Mesenchymal stem cell (in vitro differentiated cells and primary cell): ENCODE data around the gene HOXD4.

Source experiments
- DNase-seq: peaks from one replicate; pipeline ENCODE4 v3.0.0-alpha.2; 2013
- H2AFZ ChIP-seq: one replicate; pipeline ENCODE4 v1.6.1; 2013; ENCODE audit warnings: low read depth, mild to moderate bottlenecking, control low read depth, inconsistent platforms, low read length, moderate library complexity
- H2AK5ac ChIP-seq: 2 replicates; pipeline ENCODE4 v1.6.1; 2013; ENCODE audit warnings: low read length, moderate library complexity, mild to moderate bottlenecking, inconsistent platforms; ENCODE audit not compliant: severe bottlenecking
- H2BK120ac ChIP-seq: one replicate; pipeline ENCODE4 v1.6.1; 2013; ENCODE audit warnings: low read depth, mild to moderate bottlenecking, inconsistent platforms, low read length, moderate library complexity
- H2BK12ac ChIP-seq, 2 experiments: one replicate each; pipeline ENCODE4 v1.6.1; 2013; ENCODE audit warnings: inconsistent platforms in 2 of 2, low read length in 2 of 2, mild to moderate bottlenecking in 2 of 2, moderate library complexity in 2 of 2, control low read depth in 1 of 2
- H2BK15ac ChIP-seq: one replicate; pipeline ENCODE4 v1.6.1; 2013; ENCODE audit warnings: mild to moderate bottlenecking, low read depth, inconsistent platforms; ENCODE audit not compliant: poor library complexity, severe bottlenecking
- H2BK5ac ChIP-seq: 2 replicates; pipeline ENCODE4 v1.6.1; 2013; ENCODE audit warnings: low read depth, mild to moderate bottlenecking, low read length, control low read depth, inconsistent platforms; ENCODE audit not compliant: poor library complexity, severe bottlenecking
- H3K14ac ChIP-seq, 2 experiments: one replicate each; pipeline ENCODE4 v1.6.1; 2013; ENCODE audit warnings: inconsistent platforms in 2 of 2, low read length in 2 of 2, control low read depth in 1 of 2, mild to moderate bottlenecking in 1 of 2, moderate library complexity in 1 of 2
- H3K18ac ChIP-seq, 2 experiments: one replicate each; pipeline ENCODE4 v1.6.1; 2013; ENCODE audit warnings: inconsistent platforms in 2 of 2, low read length in 2 of 2, control low read depth in 1 of 2, low read depth in 1 of 2, mild to moderate bottlenecking in 1 of 2
- H3K23ac ChIP-seq, 2 experiments: one replicate each; pipeline ENCODE4 v1.6.1; 2013; ENCODE audit warnings: inconsistent platforms in 2 of 2, low read length in 2 of 2, mild to moderate bottlenecking in 2 of 2, moderate library complexity in 2 of 2, control low read depth in 1 of 2
- H3K27ac ChIP-seq: 2 replicates; pipeline ENCODE4 v1.5.1; 2013; ENCODE audit warnings: mild to moderate bottlenecking, moderate library complexity, low read length, control low read depth, inconsistent platforms; ENCODE audit not compliant: poor library complexity, severe bottlenecking
- H3K27me3 ChIP-seq, 2 experiments: 2 replicates each; pipeline versions ENCODE4 v1.6.1 to v1.7.0; 2013; ENCODE audit warnings: low read length in 2 of 2, mild to moderate bottlenecking in 2 of 2, moderate library complexity in 2 of 2, control low read depth in 1 of 2, inconsistent platforms in 1 of 2; ENCODE audit not compliant: control insufficient read depth in 1 of 2, insufficient read depth in 1 of 2
- H3K36me3 ChIP-seq, 2 experiments: 2 replicates each; pipeline versions ENCODE4 v1.6.1 to v1.7.0; 2013; ENCODE audit warnings: low read length in 2 of 2, control low read depth in 1 of 2, inconsistent platforms in 1 of 2, low read depth in 1 of 2, mild to moderate bottlenecking in 1 of 2; ENCODE audit not compliant: insufficient read depth in 2 of 2, control insufficient read depth in 1 of 2
- H3K4ac ChIP-seq, 2 experiments: one replicate each; pipeline ENCODE4 v1.6.1; 2013; ENCODE audit warnings: inconsistent platforms in 2 of 2, low read length in 2 of 2, mild to moderate bottlenecking in 2 of 2, moderate library complexity in 2 of 2, control low read depth in 1 of 2, low read depth in 1 of 2
- H3K4me1 ChIP-seq: 2 replicates; pipeline ENCODE4 v1.6.1; 2013; ENCODE audit warnings: low read depth, low read length, control low read depth; ENCODE audit not compliant: control insufficient read depth, insufficient read depth
- H3K4me2 ChIP-seq: 2 replicates; pipeline ENCODE4 v1.6.1; 2013; ENCODE audit warnings: low read length, mild to moderate bottlenecking, inconsistent platforms; ENCODE audit not compliant: poor library complexity, severe bottlenecking
- H3K4me3 ChIP-seq, 2 experiments: 2 replicates each; pipeline versions ENCODE4 v1.5.1 to v1.7.0; 2013; ENCODE audit warnings: low read length in 2 of 2, mild to moderate bottlenecking in 2 of 2, control low read depth in 1 of 2, low read depth in 1 of 2; ENCODE audit not compliant: insufficient read depth in 1 of 2
- H3K79me1 ChIP-seq: replicated peaks from 2 replicates; pipeline ENCODE4 v1.6.1; 2013; ENCODE audit warnings: mild to moderate bottlenecking, control low read depth, low read length, inconsistent platforms; ENCODE audit not compliant: poor library complexity, severe bottlenecking
- H3K9ac ChIP-seq: 2 replicates; pipeline ENCODE4 v1.7.0; 2013; ENCODE audit warnings: mild to moderate bottlenecking, low read length, moderate library complexity
- H3K9me3 ChIP-seq: 2 replicates; pipeline ENCODE4 v1.7.0; 2013; ENCODE audit warnings: mild to moderate bottlenecking, low read length; ENCODE audit not compliant: control insufficient read depth
- H4K8ac ChIP-seq: one replicate; pipeline ENCODE4 v1.6.1; 2013; ENCODE audit warnings: inconsistent platforms, mild to moderate bottlenecking, low read length, moderate library complexity
- H4K91ac ChIP-seq: one replicate; pipeline ENCODE4 v1.6.1; 2013; ENCODE audit warnings: mild to moderate bottlenecking, low read length, inconsistent platforms
- WGBS: methylation state at CpG from one replicate; pipeline ENCODE4 v1.1.7; 2013; ENCODE audit warnings: mixed read lengths; 5-methylcytosine and 5-hydroxymethylcytosine counted together

HOXD4 gene

GRCh38 chr2:176111846-176112374, 39.4 kb upstream of the HOXD4 start:
- Histone ChIP-seq H3K23ac (no peak overlapping the region), H3K4me1 (peaks cover 18% of the 10 kb centered on the region), H3K18ac (no peak overlapping the region), H2BK5ac (no peak overlapping the region), H3K79me1 (no peaks in the 10 kb centered on the region), H3K36me3 (no peaks in the 10 kb centered on the region), H3K9me3 (no peaks in the 10 kb centered on the region), H2BK15ac (no peak overlapping the region), H3K27ac (no peak overlapping the region), H3K14ac (no peak overlapping the region), H3K9ac (no peak overlapping the region), H3K27me3 (peaks cover 90 to 94% of the 10 kb centered on the region in 2 experiments), H2AFZ (no peak overlapping the region), H2AK5ac (no peak overlapping the region), H2BK12ac (no peak overlapping the region), H3K4me3 (no peak overlapping the region), H3K4me2 (no peak overlapping the region), H3K4ac (no peak overlapping the region), H2BK120ac (no peak overlapping the region), H4K91ac (no peak overlapping the region), H4K8ac (no peak overlapping the region)
- 2% methylated on average over 28 of the region's 29 CpGs for WGBS
- DNase-seq = no peak

GRCh38 chr2:176112375-176113302, 38.7 kb upstream of the HOXD4 start:
- Histone ChIP-seq H3K18ac (no peak overlapping the region), H2BK12ac (no peak overlapping the region), H4K91ac (no peak overlapping the region), H3K4ac (no peak overlapping the region), H3K4me2 (no peak overlapping the region), H3K14ac (no peak overlapping the region), H2AFZ (no peak overlapping the region), H3K27me3 (peaks cover 93 to 96% of the 10 kb centered on the region in 2 experiments), H3K23ac (no peak overlapping the region), H3K79me1 (no peaks in the 10 kb centered on the region), H3K27ac (no peak overlapping the region), H3K36me3 (no peaks in the 10 kb centered on the region), H3K9ac (no peak overlapping the region), H3K4me3 (no peak overlapping the region), H3K4me1 (peaks cover 12% of the 10 kb centered on the region), H2BK15ac (no peak overlapping the region), H2AK5ac (no peak overlapping the region), H3K9me3 (no peaks in the 10 kb centered on the region), H4K8ac (no peak overlapping the region), H2BK5ac (no peak overlapping the region), H2BK120ac (no peak overlapping the region)
- DNase-seq = no peak
- WGBS = 7% methylated on average over 33 of the region's 40 CpGs

GRCh38 chr2:176114120-176114929, 37.0 kb upstream of the HOXD4 start:
- DNase-seq = no peak
- H3K14ac ChIP-seq = no peak overlapping the region
- no peak overlapping the region for H2AFZ ChIP-seq
- no peak overlapping the region for H2BK12ac ChIP-seq
- no peak overlapping the region for H3K4ac ChIP-seq
- H3K27ac ChIP-seq = no peak overlapping the region
- H3K4me3 ChIP-seq = no peak overlapping the region
- no peak overlapping the region for H3K23ac ChIP-seq
- WGBS = 5% methylated on average over 24 of the region's 26 CpGs
- no peak overlapping the region for H4K91ac ChIP-seq
- no peaks in the 10 kb centered on the region for H3K79me1 ChIP-seq
- H2BK5ac ChIP-seq = no peak overlapping the region
- no peak overlapping the region for H2BK15ac ChIP-seq
- no peaks in the 10 kb centered on the region for H3K9me3 ChIP-seq
- no peak overlapping the region for H4K8ac ChIP-seq
- no peak overlapping the region for H3K9ac ChIP-seq
- no peak overlapping the region for H2AK5ac ChIP-seq
- H3K27me3 ChIP-seq = peaks cover 97 to 99% of the 10 kb centered on the region in 2 experiments
- H3K36me3 ChIP-seq = no peaks in the 10 kb centered on the region
- no peak overlapping the region for H3K4me2 ChIP-seq
- H2BK120ac ChIP-seq = no peak overlapping the region
- peaks cover 9% of the 10 kb centered on the region for H3K4me1 ChIP-seq
- H3K18ac ChIP-seq = no peak overlapping the region
